ENCODE results near the gene SLU7. TPM values are rescaled to one million over a fixed set of nuclear protein-coding genes. Genes with fewer than 3 reads are reported as not detected.

Gene SLU7
- total RNA-seq, 1 experiment from 2014 or later: 33.3 TPM

DNA sequence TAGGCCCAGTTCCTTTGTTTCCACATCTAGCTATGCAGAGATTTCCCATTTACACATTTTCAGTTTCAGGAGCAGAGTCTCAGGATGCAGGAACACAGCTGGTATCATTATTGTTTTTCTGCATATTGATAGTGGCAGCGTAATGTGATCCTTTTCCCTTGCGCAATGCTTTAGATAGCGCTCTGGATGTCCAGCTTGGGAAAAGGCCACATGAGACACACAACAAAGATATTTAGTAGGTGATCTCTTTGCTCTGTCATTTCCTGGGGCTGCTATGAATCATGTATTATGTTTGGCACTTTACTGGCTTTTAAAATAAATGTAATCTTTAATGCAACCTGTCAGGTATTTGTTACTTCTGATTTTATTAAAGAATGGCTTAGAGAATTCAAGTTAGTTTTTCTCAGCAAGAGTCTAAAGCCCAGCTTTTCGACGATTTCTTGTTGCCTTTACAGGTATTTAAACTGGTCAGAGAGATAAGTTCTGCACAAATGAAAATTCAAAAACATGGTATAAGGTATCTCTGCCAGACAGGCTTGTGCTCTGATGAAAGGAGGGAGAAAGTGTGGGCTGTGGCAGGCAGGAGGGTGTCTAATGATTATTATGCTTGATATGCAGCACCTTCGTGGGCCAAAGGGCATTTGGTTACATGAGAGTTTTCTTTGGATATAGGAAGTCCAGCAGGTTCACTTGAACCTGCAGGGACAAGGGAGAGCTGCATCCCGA, 45.0 kb upstream of the SLU7 start:
- no peak overlapping the region for H3K23ac ChIP-seq (ENCODE audit: insufficient read length, low read depth, low read length)
- no peak overlapping the region for H2AK5ac ChIP-seq (ENCODE audit: insufficient read length, low read length)
- H3K4me1 ChIP-seq (ENCODE audit: insufficient read depth, low read length): no peaks in the 10 kb centered on the region
- Mint-ChIP-seq H3K4me1 (peaks cover 12 to 17% of the 10 kb centered on the region in 2 experiments), H3K36me3 (ENCODE audit: insufficient read depth in 1 of 3, low read depth in 3 of 3) (peaks cover 0 to 5% (median 2%) of the 10 kb centered on the region in 3 experiments; a peak in 2 of 7 replicates), H3K9me3 (peaks cover 4 to 9% of the 10 kb centered on the region in 2 experiments; a peak in 4 of 5 replicates), H3K27ac (no peak overlapping the region; a peak in 1 of 7 replicates), H3K27me3 (ENCODE audit: low read depth) (no peaks in the 10 kb centered on the region), H3K4me3 (no peak overlapping the region)
- H3K18ac ChIP-seq (ENCODE audit: insufficient read length, low read depth, low read length): no peak overlapping the region
- no peak overlapping the region for H4K8ac ChIP-seq (replicated peaks; ENCODE audit: insufficient read length, low read depth, low read length)
- H3K23me2 ChIP-seq (ENCODE audit: insufficient read length, low read depth, low read length, poor library complexity, severe bottlenecking): no peaks in the 10 kb centered on the region
- no peaks in the 10 kb centered on the region for H3K9me3 ChIP-seq (ENCODE audit: control insufficient read depth, low read depth, low read length)
- no peaks in the 10 kb centered on the region for H3K27me3 ChIP-seq (ENCODE audit: insufficient read depth, low read length)
- TF ChIP-seq, protein P1, sequence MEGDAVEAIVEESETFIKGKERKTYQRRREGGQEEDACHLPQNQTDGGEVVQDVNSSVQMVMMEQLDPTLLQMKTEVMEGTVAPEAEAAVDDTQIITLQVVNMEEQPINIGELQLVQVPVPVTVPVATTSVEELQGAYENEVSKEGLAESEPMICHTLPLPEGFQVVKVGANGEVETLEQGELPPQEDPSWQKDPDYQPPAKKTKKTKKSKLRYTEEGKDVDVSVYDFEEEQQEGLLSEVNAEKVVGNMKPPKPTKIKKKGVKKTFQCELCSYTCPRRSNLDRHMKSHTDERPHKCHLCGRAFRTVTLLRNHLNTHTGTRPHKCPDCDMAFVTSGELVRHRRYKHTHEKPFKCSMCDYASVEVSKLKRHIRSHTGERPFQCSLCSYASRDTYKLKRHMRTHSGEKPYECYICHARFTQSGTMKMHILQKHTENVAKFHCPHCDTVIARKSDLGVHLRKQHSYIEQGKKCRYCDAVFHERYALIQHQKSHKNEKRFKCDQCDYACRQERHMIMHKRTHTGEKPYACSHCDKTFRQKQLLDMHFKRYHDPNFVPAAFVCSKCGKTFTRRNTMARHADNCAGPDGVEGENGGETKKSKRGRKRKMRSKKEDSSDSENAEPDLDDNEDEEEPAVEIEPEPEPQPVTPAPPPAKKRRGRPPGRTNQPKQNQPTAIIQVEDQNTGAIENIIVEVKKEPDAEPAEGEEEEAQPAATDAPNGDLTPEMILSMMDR (conservative IDR thresholded peaks at IDR 0.05): no peak
- H3K4me2 ChIP-seq (ENCODE audit: insufficient read depth, insufficient read length, low read length): no peak overlapping the region
- H2BK5ac ChIP-seq (ENCODE audit: insufficient read length, low read length): no peak overlapping the region
- H4K20me1 ChIP-seq (ENCODE audit: control insufficient read depth, insufficient read depth, insufficient read length): no peaks in the 10 kb centered on the region
- H2BK12ac ChIP-seq (ENCODE audit: insufficient read length, low read depth, low read length): no peak overlapping the region
- no peaks in the 10 kb centered on the region for H3K79me1 ChIP-seq (ENCODE audit: insufficient read depth, low read depth, low read length, poor library complexity, severe bottlenecking)
- no peak overlapping the region for H3K14ac ChIP-seq (ENCODE audit: insufficient read depth, low read length)
- H3K79me2 ChIP-seq (ENCODE audit: insufficient read depth, low read length): no peaks in the 10 kb centered on the region
- no peak for DNase-seq
- no peak overlapping the region for H3K4ac ChIP-seq (ENCODE audit: low read depth, low read length)
- no peak overlapping the region for H4K5ac ChIP-seq (ENCODE audit: insufficient read length, low read depth, low read length)
- no peak overlapping the region for H2BK120ac ChIP-seq (ENCODE audit: low read depth, low read length, poor library complexity, severe bottlenecking)
- H2BK15ac ChIP-seq (ENCODE audit: low read depth, low read length): no peak overlapping the region
- no peak overlapping the region for H2BK20ac ChIP-seq (ENCODE audit: low read depth, low read length, poor library complexity, severe bottlenecking)
- no peak overlapping the region for H3K9ac ChIP-seq (ENCODE audit: extremely low read depth, insufficient read length, low read length)
- H3T11ph ChIP-seq (ENCODE audit: low read length): no peak overlapping the region
- H3K27ac ChIP-seq (ENCODE audit: insufficient read length, low read depth, low read length): no peak overlapping the region
- H4K91ac ChIP-seq (ENCODE audit: insufficient read length, low read depth, low read length): no peak overlapping the region
- no peak overlapping the region for H3K56ac ChIP-seq (ENCODE audit: insufficient read length, low read depth, low read length)
- no CpG with 5 or more reads among the region's 7 CpGs for WGBS (ENCODE audit: extremely low coverage, insufficient read length, low lambda C conversion rate)
- H2AFZ ChIP-seq (ENCODE audit: low read length): no peak overlapping the region

Measured in H9 (cell line).